ENCODE measurements around the gene BCAM.
A peak's percentile ranks its signal among the peaks of the same experiment; 100 is the strongest.

Gene BCAM

DNA sequence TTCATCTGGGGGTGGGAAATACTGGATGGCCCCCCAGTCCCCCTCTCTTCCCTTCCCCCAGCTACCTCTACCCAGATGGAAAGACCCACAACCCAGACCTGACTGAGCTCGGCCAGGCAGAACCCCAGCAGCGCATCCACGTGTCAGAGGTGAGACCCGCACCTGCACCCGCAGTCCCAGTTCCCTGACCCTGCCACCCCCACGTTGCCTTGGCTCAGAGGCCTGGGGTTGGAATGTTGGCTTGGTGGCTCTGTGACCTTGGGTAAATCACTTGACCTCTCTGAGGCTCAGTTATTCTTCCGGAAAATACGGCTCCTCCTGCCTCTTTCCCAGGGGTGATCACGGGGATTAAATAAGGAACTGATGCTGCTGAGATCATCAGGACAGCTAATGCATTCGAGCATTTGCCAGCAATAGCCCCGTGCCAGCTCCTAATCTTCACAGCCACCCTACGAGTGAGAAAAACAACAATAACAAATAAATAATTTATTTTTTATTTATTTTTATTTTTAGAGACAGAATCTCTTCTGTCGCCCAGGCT, 18.9 kb upstream of the BCAM start:
- no peak for DNase-seq (ENCODE audit: low read depth)

- DNase-seq (ENCODE audit: low read depth) = no peak
Observed at GRCh38 chr19:44792281-44792680, 16.6 kb upstream of the BCAM start.

DNA sequence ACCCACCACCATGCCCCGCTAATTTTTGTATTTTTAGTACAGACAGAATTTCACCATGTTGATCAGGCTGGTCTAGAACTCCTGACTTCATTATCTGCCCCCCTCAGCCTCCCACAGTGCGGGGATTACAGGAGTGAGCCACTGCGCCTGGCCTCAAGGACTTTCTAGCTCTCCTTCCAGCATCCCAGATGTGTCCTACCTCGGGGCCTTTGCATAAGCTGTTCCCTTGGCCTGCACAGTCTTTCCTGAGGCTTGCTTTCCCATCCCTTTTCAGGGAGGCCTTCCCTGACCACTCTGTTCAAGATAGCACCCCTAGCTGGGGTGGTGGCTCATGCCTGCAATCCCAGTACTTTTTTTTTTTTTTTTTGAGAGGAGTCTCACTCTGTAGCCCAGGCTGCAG, 14.3 kb upstream of the BCAM start:
- DNase-seq (ENCODE audit: low read depth) = no peak

DNA sequence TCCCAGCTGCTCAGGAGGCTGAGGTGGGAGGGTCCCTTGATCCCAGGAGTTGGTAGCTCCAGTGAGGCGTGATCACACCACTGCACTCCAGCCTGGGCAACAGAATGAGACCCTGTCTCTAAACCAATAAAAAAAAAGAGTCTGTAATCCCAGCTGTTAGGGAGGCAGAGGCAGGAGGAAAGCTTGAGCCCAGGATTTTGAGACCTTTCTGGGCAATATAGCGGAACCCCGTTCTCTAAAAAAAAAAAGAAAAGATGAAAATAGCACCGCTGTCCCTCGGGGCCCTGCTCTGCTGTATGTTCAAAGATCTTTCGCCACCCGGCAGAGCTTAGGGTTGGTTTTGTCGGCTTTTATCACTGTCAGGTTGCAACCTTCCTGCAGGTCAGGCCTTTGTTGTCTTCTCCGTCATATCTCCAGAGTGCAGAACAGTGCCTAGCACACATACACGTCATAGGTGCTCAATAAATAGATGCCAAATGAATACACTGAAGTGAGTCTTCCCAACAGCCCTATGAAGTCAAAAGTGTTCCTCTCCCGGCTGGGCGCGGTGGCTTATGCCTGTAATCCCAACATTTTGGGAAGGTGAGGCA, 13.4 kb upstream of the BCAM start:
- DNase-seq (ENCODE audit: low read depth) = no peak

DNA sequence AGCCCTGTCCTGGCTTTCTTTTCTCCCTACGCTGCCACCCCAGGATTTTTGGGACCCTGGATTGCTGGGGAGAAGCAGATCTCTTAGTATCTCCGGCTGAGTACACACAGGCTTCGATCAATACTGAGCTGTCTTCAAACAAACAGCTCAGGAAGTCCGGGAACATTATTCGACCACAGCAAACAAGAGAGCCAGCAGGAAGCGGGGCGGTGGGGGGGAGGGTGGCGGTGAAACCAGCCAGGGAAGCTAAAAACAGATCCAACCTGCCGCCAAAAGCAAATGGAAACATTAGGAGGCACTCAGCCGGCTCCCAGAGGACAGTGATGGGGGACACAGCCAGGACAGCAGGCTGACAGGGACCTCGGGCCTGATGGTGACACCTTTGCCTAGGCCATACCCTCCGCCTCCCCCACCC, 12.2 kb upstream of the BCAM start:
- peak; percentile 11 for DNase-seq (ENCODE audit: low read depth)

- DNase-seq (ENCODE audit: low read depth) = no peak
Observed at GRCh38 chr19:44799627-44800346, 9.1 kb upstream of the BCAM start.

DNA sequence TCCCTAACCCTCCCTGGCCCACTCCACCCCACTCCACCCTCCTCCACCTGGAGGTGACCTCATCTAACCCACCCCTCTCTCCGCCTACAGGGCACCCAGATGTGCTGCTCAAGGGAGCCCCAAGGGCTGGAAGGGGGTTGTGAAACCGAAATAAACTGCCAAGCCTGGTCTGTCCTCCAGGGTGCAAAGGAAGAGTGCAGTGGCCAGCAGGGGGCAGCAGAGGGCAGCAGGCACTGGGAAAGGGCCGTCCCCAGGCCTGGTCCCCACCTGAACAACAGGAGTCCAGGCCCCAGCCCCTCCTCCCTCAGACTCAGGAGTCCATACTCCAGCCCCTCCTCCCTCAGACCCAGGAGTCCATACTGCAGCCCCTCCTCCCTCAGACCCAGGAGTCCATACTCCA, 8.4 kb upstream of the BCAM start:
- peak; percentile 75 for DNase-seq (ENCODE audit: low read depth)

DNA sequence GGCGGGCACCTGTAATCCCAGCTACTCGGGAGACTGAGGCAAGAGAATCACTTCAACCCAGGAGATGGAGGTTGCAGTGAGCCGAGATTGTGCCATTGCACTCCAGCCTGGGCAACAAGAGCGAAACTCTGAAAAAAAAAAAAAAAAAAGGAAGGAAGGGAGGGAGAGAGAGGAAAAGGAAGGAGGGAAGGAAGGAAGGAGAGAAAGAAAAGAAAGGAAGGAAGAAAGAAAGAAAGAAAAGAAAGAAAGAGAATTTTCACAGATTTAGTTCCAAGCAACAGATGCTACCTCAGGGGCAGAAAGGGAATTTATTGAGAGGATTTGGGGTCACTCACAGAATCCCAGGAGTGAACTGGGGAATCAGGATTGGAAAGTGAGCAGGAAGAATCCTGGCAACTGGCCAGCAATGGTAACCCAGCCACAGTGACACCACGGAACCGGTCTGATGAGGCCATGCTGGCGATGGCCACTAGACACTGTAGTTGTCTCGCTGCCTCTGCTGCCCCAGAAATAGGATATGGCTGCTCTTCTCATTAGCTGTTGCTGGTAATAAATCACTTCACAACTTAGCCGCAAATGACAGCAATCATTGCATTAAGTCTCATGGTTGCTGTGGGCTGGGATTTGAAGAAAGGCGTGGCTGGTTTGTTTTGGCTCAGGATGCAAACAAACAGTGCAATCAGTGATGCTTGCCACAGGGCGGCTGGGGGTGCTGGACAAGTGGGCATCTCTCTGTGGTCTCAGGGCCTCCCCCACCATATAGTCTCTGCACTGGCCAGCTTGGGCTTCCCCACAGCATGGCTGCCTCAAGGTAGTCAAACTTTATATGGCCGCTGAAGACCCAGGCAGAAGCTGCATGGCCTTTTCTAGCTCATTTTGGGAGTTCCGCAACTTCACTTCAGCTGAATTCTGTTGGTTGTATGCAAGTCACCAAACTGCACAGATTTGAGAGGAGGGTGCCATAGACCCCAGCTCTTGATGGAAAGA, 5.2 kb upstream of the BCAM start:
- no peak for DNase-seq (ENCODE audit: low read depth)

- DNase-seq (ENCODE audit: low read depth) = no peak
Observed at GRCh38 chr19:44806291-44806690, 2.6 kb upstream of the BCAM start.

DNA sequence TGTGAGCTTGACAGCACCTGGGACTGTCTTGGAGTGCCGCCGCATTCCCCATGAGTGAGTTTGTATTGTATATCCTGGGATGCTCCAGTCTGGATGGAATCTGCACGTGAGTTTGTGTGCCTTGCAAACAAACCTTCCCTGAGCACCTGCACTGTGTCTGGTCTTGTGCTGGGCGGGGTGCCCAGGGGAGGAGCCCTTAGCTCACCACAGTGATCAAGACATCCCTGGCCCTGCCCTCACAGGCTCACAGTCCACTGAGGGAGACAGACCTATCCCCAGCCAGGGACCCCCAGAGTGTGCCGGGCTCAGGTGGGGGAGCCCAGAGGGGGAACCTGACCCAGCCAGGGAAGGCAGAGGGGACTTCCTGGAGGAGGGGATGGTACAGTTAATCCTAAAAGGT, 1.7 kb upstream of the BCAM start:
- DNase-seq (ENCODE audit: low read depth) = no peak

- DNase-seq (ENCODE audit: low read depth) = peak; percentile 70
Observed at GRCh38 chr19:44807652-44808462, 1.0 kb upstream of the BCAM start.

DNA sequence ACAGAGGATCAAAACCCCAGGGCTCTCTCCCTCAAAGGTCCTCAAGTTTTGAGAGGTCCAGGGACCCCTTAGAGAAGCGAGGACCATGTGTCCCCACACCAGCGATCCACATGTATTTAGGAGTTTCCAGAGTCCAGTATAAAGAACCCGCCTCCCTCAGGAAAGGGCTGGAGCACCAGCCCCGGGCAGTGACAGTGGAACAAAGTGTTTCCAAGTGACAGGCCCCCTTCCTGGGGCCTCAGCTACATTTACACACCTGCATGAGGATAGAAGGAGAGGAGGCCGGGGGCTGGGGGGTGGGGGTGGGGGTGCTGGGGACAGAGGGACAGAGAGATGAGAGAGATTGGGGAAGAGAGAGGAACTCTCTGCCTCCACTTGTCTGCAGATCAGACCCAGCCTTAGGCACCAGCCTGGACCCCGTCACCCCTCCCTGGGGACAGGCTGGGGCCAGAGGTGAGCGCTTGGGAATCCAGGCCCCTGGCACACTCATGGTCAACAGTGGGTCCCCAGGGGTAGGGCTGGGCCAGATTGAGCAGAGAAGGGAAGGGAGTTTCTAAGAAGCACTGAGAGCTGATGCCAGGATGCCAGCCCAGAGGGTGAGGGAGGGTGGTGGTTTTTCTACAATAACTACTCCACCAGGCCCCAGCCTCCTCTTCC, 802 bp downstream of the BCAM start:
- DNase-seq (ENCODE audit: low read depth) = no peak

- DNase-seq (ENCODE audit: low read depth) = no peak
Observed at GRCh38 chr19:44810234-44811121, 1.6 kb downstream of the BCAM start.

- DNase-seq (ENCODE audit: low read depth) = no peak
Observed at GRCh38 chr19:44811122-44811419, 2.2 kb downstream of the BCAM start.

GRCh38 chr19:44812142-44812718, 3.3 kb downstream of the BCAM start:
- DNase-seq (ENCODE audit: low read depth) = no peak

GRCh38 chr19:44813070-44813840, 4.4 kb downstream of the BCAM start:
- no peak for DNase-seq (ENCODE audit: low read depth)

DNA sequence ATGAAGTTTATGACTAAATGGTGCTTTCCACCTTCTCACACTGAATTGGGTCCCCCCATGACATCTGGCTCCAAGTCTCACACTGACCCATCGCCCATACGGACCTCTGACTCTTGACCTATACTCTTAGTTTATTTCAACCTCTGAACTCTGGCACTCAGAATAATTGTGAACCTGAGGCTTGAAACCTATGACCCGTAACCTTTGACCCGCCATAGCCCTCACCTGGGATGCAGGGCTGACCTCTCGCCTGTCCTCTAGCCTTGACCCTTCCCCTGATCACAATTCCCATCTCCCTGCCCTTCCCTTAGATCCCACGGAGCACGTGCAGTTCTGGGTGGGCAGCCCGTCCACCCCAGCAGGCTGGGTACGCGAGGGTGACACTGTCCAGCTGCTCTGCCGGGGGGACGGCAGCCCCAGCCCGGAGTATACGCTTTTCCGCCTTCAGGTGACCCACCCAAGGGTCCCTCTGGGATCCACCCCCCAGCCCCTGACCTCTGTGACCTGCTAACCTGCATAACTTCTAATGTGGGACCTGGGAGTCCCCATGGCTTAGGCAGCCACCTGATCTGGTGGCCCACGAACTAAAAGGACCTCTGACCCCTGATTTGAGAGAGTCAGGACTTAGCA, 5.1 kb downstream of the BCAM start:
- no peak for DNase-seq (ENCODE audit: low read depth)

DNA sequence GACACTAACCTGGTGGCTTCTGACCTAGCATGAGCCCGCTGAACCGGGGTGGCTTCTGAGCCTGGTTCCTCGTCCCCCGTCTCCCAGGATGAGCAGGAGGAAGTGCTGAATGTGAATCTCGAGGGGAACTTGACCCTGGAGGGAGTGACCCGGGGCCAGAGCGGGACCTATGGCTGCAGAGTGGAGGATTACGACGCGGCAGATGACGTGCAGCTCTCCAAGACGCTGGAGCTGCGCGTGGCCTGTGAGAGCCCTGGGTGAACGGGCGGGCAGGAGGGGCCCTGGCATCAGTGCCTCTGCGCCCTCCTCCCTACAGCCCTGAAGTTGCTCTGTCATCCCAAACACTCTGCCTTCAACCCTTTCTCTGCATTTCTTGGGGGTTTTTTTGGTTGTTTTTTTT, 5.6 kb downstream of the BCAM start:
- DNase-seq (ENCODE audit: low read depth) = no peak

- no peak for DNase-seq (ENCODE audit: low read depth)
Observed at GRCh38 chr19:44816301-44816700, 7.4 kb downstream of the BCAM start.
